ENCODE data around the gene IDH2.
"Not testable (repeated sequence)": the region's sequence is repeated elsewhere in the genome, so short reads cannot be mapped to it uniquely, and the experiment has no call there.

The IDH2 gene

DNA sequence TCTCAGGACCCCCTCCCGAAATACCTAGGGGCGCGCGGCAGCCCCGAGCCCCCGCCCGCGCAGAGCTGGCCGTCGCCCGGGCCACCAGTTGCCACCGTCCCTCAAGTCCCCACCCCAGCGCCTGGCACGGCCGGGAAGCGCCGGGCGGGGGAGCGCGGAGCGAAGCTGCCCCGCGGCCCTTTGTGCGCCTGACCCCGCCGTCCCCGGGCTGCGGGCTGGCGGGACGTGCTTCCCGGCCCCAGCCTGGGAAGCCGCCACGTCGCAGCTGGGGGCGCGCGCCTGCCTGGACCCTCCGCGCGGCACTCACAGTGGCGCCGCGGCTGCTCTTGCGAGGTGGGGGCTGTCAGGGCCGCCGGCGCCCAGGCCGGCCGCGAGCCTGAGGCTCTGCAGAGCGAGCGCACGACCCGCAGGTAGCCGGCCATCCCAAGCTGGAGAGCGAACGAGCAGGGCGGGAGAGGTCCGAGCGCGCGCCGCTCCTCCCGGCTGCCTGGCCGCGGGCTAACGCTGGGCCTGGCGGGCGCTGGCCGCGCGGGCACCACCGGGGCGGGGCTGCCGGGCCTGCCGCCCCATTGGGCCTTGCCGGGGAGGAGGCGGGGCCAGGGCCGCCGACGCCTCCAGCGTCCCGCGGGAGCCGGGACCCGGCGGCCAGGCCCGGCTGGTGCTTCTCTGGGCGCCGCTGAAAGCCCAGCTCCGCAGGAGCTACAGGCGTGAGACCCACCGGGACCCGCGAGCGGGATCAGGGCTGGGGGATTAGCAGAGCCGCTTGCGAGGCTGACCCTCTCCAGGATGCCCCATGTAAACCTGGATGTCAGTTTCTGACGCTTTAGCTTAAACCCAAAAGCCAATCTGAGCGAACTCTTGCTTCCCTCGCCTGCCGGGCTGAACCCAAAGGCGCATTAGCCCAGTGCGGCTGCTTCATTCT lies at the start of gene IDH2:
IDH2 (minus strand) TSS at position 500 of the 922 bp plus-strand sequence; CDS start at position 422, 78 bp downstream.
- peak; percentile 70 for DNase-seq

GRCh38 chr15:90150551-90150950 lies 48.3 kb upstream of the IDH2 start:
- DNase-seq: not testable (repeated sequence)

- no peak for DNase-seq
Observed at GRCh38 chr15:90149609-90150340, 47.5 kb upstream of the IDH2 start.

GRCh38 chr15:90146198-90146761 lies 44.0 kb upstream of the IDH2 start:
- DNase-seq: not testable (repeated sequence)

DNA sequence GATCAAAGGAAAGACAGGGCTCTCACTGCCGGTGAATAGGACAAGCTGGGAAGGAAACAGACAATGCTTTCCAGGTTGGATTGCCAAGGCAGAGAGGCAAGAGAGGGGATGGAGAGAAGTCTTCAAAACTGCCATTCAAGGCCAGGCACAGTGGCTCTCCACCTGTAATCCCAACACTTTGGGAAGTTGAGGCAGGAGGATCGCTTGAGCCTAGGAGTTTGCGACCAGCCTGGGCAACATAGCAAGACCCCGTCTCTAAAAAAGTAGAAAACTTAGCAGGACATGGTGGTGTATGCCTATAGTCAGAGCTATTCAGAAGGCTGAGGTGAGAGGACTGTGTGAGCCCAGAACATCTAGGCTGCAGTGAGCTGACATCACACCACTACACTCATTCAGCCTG lies 43.5 kb upstream of the IDH2 start:
- DNase-seq: no peak

- DNase-seq: no peak
Observed at GRCh38 chr15:90145259-90145658, 43.0 kb upstream of the IDH2 start.

DNA sequence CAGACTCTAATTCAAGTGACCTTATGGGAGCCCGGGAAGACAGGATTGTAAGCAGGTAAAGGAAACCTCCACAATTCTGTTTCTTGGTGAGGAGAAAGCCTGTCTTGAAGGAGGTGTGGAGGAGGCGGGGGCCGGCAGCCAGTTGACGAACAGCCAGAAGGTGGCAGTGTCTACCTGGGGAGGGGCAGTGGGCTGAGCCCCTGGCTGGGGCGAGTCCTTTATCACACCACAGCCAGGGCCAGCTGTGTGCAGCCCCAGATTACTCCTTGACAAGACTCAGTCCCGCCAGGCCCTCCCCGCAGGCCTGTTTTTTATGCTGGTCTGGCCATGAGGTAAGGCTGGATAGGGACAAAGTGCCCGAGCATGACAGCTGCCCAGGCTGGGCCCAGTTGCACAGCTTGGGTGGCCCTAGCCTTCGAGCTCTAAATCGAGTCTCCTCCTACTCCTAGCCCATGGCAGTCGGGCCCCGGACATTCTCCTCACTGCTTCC lies 40.9 kb upstream of the IDH2 start:
- peak; percentile 67 for DNase-seq

- peak; percentile 51 for DNase-seq
Observed at GRCh38 chr15:90142216-90143165, 40.2 kb upstream of the IDH2 start.

GRCh38 chr15:90141646-90142045 lies 39.4 kb upstream of the IDH2 start:
- no peak for DNase-seq

GRCh38 chr15:90139549-90139948 lies 37.3 kb upstream of the IDH2 start:
- DNase-seq: peak; percentile 11

- no peak for DNase-seq
Observed at GRCh38 chr15:90138071-90138833, 36.0 kb upstream of the IDH2 start.

GRCh38 chr15:90132437-90132836 lies 30.2 kb upstream of the IDH2 start:
- DNase-seq: no peak

GRCh38 chr15:90131848-90132247 lies 29.6 kb upstream of the IDH2 start:
- no peak for DNase-seq

DNA sequence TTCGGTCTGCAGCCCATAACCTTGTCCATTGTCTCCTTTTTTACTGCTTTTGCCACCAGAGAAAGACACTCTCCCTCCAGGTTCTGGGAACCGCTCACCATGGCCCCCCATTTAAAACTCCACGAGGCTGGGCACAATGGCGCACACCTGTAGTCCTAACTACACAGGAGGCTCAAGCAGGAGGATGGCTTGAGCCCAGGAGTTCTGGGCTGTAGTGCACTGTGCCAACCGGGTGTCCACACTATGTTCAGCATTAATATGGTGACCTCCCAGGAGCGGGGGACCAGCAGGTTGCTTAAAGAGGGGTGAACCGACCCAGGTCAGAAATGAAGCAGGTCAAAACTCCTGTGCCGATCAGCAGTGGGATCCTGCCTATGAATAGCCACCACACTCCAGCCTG lies 28.0 kb upstream of the IDH2 start:
- DNase-seq: no peak

DNA sequence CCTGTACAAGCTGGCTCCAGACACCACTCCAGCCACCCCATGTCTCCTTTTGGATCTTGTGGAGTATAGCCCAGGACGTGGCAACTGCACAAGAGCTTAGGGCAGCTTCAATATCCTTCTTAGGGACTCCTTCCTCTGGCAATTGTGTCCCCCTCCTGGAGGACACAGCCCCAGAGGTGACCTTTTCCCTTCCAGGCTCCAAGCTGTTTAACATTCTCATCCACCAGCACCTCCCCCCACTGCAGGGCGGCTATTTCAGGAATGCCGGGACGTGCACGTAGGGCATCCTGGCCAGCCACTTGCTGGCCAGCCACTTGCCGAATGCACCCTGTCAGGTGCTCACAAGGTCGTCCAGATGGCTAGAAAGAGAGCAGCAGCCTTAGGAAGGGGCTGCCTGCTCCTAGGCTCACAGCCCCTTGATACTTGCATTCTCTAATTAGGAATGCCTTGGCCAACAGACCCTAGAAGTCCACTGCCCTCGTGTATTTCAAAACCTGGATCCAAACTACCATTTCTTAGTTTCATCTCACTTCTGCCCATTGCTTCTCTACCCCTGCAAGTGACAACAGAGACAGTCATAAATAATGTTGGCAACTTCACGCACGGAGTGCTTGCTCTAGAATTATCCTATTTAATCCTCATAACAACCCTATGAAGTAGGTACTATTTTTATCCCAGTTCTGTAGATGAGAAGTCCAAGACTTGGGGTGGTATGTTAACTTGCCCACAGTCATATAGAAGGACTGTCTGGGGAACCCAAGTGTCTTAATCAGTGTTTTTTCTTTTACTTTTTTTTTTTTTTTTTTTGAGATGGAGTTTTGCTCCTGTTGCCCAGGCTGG lies 24.5 kb upstream of the IDH2 start:
- no peak for DNase-seq

DNA sequence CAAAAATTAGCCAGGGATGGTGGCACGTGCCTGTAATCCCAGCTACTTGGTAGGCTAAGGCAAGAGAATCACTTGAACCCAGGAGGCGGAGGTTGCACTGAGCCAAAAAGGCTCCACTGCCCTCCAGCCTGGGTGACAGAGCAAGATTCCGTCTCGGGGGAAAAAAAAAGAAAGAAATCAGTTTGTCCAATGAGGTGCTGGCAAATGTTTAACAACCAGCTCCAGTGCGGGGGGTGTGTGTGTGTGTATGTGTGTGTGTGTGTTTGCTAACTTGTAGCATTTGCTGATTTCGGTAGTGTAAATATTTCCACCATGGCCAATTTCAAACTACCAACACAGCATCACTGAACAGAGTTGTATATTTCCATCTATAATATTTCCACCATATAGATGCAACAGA lies 23.8 kb upstream of the IDH2 start:
- DNase-seq: no peak

DNA sequence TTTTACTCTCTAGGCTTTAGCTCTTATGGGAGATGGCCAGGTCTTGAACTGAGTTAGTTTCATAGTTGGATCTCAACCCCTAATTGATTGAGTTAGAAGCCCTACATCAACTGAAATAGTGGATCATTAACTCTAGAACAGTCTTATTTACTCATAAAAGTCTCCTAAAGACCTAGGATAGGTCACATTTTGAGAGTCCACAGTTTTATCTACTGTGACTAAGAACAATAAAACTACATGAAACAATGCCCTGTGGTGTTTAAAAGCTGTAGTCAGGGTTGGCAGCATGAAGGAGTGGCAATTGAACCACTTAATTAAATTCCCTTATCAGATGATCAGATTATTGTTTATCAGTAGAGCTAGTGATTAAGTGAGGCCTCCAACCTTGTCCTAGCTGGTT lies 22.2 kb upstream of the IDH2 start:
- no peak for DNase-seq

- no peak for DNase-seq
Observed at GRCh38 chr15:90121086-90121485, 18.8 kb upstream of the IDH2 start.

GRCh38 chr15:90119367-90119766 lies 17.1 kb upstream of the IDH2 start:
- no peak for DNase-seq

- DNase-seq: no peak
Observed at GRCh38 chr15:90115783-90116182, 13.5 kb upstream of the IDH2 start.

Data from CD4-positive, alpha-beta T cell treated with Interleukin-12 subunit alpha and Interleukin-12 subunit beta, for 1 hour (primary cell).